ENCODE data around the gene LHX3.

Gene LHX3

DNA sequence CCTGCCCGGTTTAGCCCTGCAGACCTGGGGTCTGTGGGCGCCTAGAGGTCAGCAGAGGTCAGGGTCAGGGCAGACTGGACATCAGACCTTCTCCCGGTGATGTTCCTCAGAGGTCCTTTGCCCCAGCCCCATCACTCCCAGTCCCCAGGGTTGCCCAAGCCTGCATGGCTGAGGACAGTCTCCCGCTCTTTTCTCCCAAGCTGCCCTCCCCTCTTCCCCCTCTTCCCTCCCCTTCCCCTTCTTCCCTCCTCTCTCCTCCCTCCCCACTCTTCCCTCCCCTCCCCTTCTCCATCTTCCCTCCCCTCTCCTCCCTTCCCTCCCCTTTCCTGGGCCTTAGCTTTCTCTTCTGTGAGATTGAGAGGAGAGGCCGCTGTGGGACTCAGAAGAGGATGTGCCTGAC, 10.4 kb downstream of the LHX3 start:
- TF ChIP-seq, protein P1, sequence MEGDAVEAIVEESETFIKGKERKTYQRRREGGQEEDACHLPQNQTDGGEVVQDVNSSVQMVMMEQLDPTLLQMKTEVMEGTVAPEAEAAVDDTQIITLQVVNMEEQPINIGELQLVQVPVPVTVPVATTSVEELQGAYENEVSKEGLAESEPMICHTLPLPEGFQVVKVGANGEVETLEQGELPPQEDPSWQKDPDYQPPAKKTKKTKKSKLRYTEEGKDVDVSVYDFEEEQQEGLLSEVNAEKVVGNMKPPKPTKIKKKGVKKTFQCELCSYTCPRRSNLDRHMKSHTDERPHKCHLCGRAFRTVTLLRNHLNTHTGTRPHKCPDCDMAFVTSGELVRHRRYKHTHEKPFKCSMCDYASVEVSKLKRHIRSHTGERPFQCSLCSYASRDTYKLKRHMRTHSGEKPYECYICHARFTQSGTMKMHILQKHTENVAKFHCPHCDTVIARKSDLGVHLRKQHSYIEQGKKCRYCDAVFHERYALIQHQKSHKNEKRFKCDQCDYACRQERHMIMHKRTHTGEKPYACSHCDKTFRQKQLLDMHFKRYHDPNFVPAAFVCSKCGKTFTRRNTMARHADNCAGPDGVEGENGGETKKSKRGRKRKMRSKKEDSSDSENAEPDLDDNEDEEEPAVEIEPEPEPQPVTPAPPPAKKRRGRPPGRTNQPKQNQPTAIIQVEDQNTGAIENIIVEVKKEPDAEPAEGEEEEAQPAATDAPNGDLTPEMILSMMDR (conservative IDR thresholded peaks at IDR 0.05; ENCODE audit: low read length): no peak
- H3K4me3 ChIP-seq (ENCODE audit: low read length): no peak overlapping the region
- no peak for DNase-seq (ENCODE audit: low read depth)

DNA sequence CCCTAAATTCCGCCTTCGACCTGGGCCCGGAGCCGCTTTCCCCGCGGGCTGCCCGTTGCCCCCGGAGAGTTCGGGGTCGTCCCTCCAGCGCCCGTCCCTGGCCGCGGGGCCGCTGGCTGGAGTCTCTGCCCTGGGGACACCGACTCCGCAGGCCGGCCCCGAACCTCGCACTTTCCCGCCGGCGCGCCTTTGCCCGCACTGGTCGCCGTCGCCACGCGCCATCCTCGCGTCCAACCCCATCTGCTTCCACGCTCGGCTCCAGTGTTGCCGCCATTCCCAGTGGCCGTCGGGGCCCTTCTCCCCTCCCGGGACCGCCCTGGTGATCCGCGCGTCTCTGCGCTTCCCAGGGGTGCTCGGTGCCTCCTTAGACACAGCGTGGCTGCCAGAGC, 11.0 kb downstream of the LHX3 start:
- no peak overlapping the region for H3K4me3 ChIP-seq (ENCODE audit: low read length)
- DNase-seq (ENCODE audit: low read depth): no peak
- TF ChIP-seq, protein P1 (conservative IDR thresholded peaks at IDR 0.05; ENCODE audit: low read length): no peak

DNA sequence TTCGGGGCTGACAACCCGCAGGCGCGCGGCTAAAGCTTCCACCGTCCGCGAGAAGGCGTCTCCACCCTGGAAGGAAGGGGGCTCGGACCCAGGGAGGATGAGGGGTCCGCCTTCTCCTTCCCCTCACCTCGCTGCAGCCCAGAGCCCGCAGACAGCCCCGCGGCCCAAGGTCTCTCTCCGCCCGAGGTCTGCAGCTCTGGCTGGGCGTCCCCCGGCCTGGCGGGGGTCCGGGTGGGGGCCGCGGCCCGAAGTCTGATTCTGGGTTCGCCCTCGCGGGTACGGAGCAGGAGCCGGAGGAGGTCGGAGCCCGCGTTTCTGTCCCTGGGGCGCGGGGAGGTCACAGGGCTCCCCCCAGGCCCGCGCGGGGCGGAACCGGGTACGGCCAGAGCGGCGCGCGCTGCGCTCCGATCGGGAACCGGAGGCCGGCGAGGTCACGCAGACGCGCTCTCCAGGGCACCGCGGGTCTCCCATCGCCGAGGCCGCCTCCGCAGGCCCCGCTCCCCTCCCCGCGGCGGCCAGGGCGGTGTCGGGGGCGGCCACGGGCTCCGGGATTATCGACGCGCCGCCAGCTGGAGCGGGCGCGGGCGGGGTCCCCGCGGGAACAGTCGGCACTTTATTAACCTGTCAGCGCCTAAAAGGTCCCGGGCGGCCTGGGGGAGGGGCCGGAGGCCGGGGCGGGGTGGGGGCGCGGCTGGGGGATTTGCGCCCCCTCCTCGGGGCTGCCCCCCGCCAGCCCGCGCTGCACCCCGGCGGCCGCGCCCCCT, 11.6 kb downstream of the LHX3 start:
- DNase-seq (ENCODE audit: low read depth): no peak
- H3K4me3 ChIP-seq (ENCODE audit: low read length): no peak overlapping the region
- TF ChIP-seq, protein P1 (conservative IDR thresholded peaks at IDR 0.05; ENCODE audit: low read length): no peak

DNA sequence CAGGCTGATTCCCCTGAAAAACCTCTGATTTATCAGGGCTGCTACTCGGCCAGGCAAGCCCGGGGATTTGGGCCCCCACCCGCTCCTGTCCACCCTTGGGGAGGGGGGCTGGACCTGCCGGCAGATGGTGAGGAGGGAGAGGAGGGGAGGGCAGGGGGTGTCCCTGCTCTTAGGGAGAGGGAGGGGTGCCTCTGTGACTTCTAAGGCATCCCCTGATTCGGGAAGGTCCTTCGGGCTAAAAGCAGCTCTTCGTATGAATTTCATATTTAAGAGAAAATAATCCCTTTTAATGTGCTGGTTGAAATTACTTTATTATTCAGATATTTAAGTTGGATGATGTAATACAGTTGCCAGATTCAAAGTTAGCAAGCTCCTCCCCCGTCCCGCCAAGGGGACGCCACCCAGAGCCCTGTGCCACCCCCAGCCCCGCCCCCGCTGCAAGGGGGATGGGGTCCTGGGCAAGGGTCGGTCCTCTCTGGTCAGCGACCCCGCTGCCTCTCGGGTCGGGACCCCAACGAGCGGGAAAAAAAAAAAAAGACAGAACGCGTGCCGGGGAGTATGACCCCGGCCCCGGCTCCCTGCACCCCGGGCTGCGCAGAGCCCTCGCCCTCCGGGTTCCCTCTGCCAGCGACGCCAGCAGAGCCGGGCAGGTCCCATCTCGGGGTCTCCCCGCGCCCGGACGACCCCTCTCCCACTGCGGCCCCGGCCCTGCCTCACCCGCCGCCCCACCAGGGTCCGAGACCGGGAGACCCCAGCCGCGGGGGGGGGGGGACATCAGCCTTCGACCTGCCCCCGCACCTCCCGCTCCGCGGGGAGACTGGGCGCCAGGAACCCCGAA, 12.4 kb downstream of the LHX3 start:
- TF ChIP-seq, protein P1 (conservative IDR thresholded peaks at IDR 0.05; ENCODE audit: low read length): no peak
- no peak for DNase-seq (ENCODE audit: low read depth)
- H3K4me3 ChIP-seq (ENCODE audit: low read length): no peak overlapping the region

DNA sequence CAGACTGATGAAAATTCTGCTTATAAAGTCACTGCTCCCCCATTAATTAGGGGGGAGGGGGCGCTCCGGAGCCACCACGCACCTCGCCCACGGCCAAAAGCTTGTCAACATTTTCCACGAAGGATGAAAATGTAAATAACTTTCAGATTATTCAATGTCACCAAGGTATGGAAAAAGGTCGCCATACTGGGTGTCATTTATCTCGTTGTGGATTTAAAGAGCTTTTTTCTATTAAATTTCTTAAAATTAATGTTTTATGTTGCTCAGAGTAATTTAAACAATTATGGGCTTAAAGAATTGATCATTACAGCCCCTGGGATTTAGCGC, 13.0 kb downstream of the LHX3 start:
- H3K4me3 ChIP-seq (ENCODE audit: low read length): no peak overlapping the region
- no peak for DNase-seq (ENCODE audit: low read depth)
- TF ChIP-seq, protein P1 (conservative IDR thresholded peaks at IDR 0.05; ENCODE audit: low read length): no peak

DNA sequence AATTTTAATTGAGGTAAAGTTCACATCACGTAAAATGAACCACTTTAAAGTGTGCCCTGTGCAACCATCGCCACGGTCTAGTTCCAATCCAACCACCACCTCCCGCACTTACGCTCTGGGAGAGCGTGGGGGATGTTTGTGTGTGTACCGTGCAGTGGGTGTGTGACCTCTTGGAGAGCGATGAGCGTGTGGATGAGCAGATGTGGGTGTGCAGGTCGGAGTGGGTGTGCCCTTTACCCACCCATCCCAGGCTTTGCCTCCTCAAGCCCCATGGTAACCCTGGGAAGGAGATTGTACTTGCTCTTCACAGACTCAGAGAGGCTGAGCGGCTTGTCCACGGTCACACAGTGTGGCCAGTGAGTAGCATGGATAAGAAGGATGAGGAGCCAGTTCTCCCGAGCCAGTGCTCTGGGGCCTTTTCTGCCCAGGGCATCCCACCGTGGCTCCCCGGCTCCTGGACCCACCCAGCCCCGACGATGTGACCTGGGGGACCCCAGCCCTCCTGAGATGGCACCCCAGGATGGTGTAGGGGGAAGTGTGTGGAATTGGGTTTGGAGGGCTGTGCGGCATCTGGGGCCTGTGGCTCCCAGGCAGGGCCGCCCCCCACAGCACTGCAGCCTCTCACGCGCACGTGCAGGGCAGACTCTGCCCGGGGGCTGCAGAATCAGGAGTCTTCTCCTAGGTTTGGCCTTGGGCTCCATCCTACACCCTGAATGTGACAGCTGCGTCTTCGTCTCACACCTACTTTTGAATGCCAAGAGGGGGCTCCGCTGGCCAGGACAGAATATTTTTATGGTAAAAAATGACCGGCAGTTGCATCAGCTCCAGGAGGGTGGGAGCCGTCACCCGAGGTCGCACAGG, 13.6 kb downstream of the LHX3 start:
- H3K4me3 ChIP-seq (ENCODE audit: low read length): no peak overlapping the region
- DNase-seq (ENCODE audit: low read depth): no peak
- TF ChIP-seq, protein P1 (conservative IDR thresholded peaks at IDR 0.05; ENCODE audit: low read length): no peak

All from AG10803 (cell line).